ENCODE measurements around the gene ELP5.

- TF ChIP-seq CTCF (conservative IDR thresholded peaks at IDR 0.05; ENCODE audit: low read depth, low read length) (no peak), POLR2A (IDR thresholded peaks at IDR 0.05; ENCODE audit: low read depth, low read length) (no peak), RCOR1 (IDR thresholded peaks at IDR 0.05; ENCODE audit: insufficient replicate concordance, low read length) (no peak), ELK1 (IDR thresholded peaks at IDR 0.05; ENCODE audit: borderline replicate concordance, low read depth, low read length) (no peak), FOS (IDR thresholded peaks at IDR 0.05; ENCODE audit: low read depth, low read length) (no peak), MXI1 (IDR thresholded peaks at IDR 0.05; ENCODE audit: borderline replicate concordance, low read depth, low read length) (no peak), RAD21 (IDR thresholded peaks at IDR 0.05; ENCODE audit: low read length) (no peak), CEBPB (IDR thresholded peaks at IDR 0.05; ENCODE audit: low read depth, low read length) (no peak), SMC3 (IDR thresholded peaks at IDR 0.05; ENCODE audit: low read depth, low read length) (no peak), MAFK (IDR thresholded peaks at IDR 0.05; ENCODE audit: low read depth, low read length) (no peak)
Measured at GRCh38 chr17:7285679-7286078, 33.7 kb downstream of the ELP5 start.
